ENCODE measurements around the gene MYH7. TPM values are rescaled to one million over a fixed set of nuclear protein-coding genes. Genes with fewer than 3 reads are reported as not detected.

Gene MYH7
- total and polyA plus RNA-seq, 3 donors from 2014 or later: 0.87 to 51.3 (median 1.3) TPM

DNA sequence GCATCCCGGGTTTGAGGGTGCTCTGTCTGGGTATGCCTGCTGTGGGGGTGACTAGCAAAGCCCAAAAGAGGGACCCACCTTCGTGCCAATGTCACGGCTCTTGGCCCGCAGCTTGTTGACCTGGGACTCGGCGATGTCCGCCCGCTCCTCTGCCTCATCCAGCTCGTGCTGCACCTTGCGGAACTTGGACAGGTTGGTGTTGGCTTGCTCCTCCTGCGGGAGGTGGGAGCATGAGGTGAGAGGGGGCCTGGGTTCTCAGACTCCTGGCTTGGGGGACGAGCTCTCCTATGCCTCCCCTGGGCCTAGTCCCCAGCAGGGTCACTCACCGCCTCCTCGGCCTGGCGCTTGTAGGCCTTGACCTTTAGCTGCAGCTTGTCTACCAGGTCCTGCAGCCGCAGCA is 21.8 kb downstream of the MYH7 start:
- no peaks in the 10 kb centered on the region for H3K27me3 ChIP-seq
- WGBS, 2 donors: 78 to 79% methylated on average over 9 to 16 of the region's 16 CpGs
- H3K27ac ChIP-seq: no peak overlapping the region
- intact Hi-C loops (cut with DNase I; ENCODE audit: low total_unique reads): no loop called here
- no peak for DNase-seq
- no peak overlapping the region for H3K4me3 ChIP-seq
- H3K9me3 ChIP-seq: no peaks in the 10 kb centered on the region
- H3K36me3 ChIP-seq (ENCODE audit: low read depth, missing control alignments): no peaks in the 10 kb centered on the region
- TF ChIP-seq, protein P1, sequence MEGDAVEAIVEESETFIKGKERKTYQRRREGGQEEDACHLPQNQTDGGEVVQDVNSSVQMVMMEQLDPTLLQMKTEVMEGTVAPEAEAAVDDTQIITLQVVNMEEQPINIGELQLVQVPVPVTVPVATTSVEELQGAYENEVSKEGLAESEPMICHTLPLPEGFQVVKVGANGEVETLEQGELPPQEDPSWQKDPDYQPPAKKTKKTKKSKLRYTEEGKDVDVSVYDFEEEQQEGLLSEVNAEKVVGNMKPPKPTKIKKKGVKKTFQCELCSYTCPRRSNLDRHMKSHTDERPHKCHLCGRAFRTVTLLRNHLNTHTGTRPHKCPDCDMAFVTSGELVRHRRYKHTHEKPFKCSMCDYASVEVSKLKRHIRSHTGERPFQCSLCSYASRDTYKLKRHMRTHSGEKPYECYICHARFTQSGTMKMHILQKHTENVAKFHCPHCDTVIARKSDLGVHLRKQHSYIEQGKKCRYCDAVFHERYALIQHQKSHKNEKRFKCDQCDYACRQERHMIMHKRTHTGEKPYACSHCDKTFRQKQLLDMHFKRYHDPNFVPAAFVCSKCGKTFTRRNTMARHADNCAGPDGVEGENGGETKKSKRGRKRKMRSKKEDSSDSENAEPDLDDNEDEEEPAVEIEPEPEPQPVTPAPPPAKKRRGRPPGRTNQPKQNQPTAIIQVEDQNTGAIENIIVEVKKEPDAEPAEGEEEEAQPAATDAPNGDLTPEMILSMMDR (IDR thresholded peaks at IDR 0.05): no peak
- no peak for TF ChIP-seq POLR2A (IDR thresholded peaks at IDR 0.05)
- H3K4me1 ChIP-seq: peaks cover 27% of the 10 kb centered on the region

DNA sequence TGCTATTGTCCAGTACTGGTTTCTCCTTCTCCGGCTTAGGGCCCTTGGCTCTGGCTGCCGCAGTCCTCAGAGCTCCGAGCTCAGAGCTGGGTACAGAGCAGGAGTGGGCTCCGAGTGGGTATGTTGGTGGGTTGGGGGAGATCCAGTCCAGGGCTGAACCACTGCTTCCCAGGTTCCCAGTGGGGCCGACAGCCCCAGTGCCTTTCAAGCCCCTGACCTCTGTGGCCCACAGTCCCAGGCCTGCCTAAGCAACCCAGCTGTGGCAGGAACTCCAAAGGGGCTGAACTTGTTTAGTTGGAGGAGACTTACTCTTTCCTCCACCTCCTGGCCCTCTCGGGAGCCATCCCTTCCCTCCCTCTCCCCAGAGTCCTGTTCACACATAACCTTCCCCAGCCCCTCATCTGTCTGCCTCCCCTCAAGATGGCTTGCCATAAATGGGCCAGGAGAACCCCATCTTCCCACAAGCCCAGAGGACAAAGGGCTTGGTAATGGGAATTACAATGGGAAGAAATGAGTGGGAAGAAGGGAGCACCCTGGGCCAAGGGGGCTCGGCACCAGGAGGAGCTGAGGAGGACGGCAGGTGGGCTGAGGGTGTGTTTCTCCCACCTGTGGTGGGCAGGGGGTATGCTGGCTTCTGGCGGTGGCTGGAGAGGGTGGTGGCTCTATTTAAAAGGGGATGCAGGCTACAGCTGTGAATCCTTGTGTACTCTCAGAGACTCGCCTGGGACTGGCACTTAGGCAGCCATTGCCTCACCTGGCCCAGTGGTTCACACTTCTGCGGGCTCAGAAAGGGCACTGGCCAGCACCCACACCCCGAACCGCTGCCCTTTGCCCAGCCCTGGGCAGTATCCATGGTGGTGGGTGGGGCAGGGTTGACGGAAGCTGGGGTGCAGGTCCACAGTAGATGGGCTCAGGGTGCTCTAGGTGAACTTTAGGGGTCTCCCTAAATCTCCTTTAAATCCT is 23.6 kb downstream of the MYH7 start:
- Histone ChIP-seq H3K27ac (no peak overlapping the region), H3K9me3 (no peaks in the 10 kb centered on the region), H3K36me3 (ENCODE audit: low read depth, missing control alignments) (no peaks in the 10 kb centered on the region), H3K4me3 (no peak overlapping the region), H3K27me3 (no peaks in the 10 kb centered on the region), H3K4me1 (peaks cover 15% of the 10 kb centered on the region)
- 86 to 89% methylated on average over 9 to 14 of the region's 14 CpGs for WGBS, 2 donors
- TF ChIP-seq, protein P1 (IDR thresholded peaks at IDR 0.05): no peak
- no peak for TF ChIP-seq POLR2A (IDR thresholded peaks at IDR 0.05)
- intact Hi-C loops (cut with DNase I; ENCODE audit: low total_unique reads): no loop called here
- DNase-seq: no peak

DNA sequence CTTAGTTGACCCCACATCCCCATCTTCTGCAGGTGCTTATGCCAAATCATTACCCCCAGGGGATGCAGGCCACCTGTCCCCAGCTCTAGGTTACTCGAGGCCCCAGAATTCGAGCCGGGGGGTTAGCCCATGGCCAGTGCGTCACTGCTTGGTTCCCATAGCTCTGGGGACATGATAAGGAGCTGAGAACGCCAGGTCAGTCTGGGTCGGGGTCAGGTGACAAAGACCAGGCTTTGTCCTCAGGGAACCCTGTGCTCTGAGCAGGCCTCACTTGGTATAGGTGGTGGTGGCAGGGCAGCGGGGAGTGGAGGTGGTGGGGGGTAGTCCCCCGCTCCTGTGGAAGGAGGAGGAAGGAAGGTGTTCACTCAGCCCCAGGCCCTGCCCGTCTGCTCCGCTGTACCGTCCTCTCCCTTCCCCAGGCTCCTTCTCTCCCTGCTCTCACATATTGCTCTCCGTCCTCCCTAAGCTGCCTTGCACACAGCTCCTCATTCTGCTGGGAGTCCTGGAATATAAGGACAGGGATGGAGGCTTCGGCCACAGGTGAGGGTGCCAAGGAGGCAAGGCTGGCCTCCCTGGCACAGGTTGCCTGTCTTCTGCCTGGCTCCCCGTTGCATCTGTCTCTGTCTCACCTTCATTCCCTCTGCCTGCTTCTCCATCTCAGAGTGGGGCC is 25.4 kb downstream of the MYH7 start:
- intact Hi-C loops (cut with DNase I; ENCODE audit: low total_unique reads): no loop called here
- no peaks in the 10 kb centered on the region for H3K36me3 ChIP-seq (ENCODE audit: low read depth, missing control alignments)
- no peaks in the 10 kb centered on the region for H3K9me3 ChIP-seq
- no peaks in the 10 kb centered on the region for H3K27me3 ChIP-seq
- peaks cover 15% of the 10 kb centered on the region for H3K4me1 ChIP-seq
- DNase-seq: no peak
- H3K4me3 ChIP-seq: no peak overlapping the region
- no peak overlapping the region for H3K27ac ChIP-seq
- WGBS, 2 donors: 82 to 86% methylated on average over 14 of the region's 14 CpGs
- no peak for TF ChIP-seq POLR2A (IDR thresholded peaks at IDR 0.05)
- TF ChIP-seq, protein P1 (IDR thresholded peaks at IDR 0.05): no peak

DNA sequence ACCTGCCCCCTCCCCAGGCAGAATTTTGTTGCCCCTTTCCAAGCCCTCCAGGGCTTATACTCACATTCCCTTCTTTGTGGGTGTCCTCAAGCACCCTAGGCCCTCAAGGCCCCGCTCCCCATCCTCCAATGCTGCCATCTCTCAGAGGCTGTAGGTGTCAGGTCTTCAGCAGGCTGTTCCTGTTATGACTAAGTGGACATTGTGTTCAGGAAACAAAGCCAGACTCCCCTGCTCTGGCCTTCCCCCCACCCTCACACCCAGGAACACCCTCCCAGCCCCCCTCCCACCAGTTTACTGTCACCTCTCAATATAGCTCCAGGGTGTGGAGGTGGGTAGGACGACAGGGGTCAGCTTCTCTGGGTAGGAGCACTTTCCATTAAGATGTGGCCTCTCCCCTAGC is 26.0 kb downstream of the MYH7 start:
- WGBS, 2 donors: 81 to 96% methylated on average over 2 of the region's 2 CpGs
- intact Hi-C loops (cut with DNase I; ENCODE audit: low total_unique reads): no loop called here

More for the DNA sequence above, 26.0 kb downstream of the MYH7 start:
- Histone ChIP-seq H3K27me3 (no peaks in the 10 kb centered on the region), H3K4me3 (no peak overlapping the region), H3K9me3 (no peaks in the 10 kb centered on the region), H3K36me3 (ENCODE audit: low read depth, missing control alignments) (no peaks in the 10 kb centered on the region), H3K27ac (no peak overlapping the region), H3K4me1 (peaks cover 10% of the 10 kb centered on the region)
- TF ChIP-seq, protein P1 (IDR thresholded peaks at IDR 0.05): no peak
- TF ChIP-seq POLR2A (IDR thresholded peaks at IDR 0.05): no peak
- no peak for DNase-seq
